MCF 10A (cell line): ENCODE data around the gene DBNL. TPM values are rescaled to one million over a fixed set of nuclear protein-coding genes. Genes with fewer than 3 reads are reported as not detected.
A peak's percentile ranks its signal among the peaks of the same experiment; 100 is the strongest.

Experiments
- BruUV-seq: library from RNA; stranded (reverse); fragments of 400-500 nt; replicated peaks from 2 replicates; lab custom pipeline; 2021; lab: Mats Ljungman, UMichigan
- CTCF ChIA-PET: fragments of 300-600 bp; sonication (Branson Sonifier 250); formaldehyde crosslinking; extraction: SDS; loops from one replicate; lab custom pipeline; 2021; ENCODE audit warnings: antibody characterized with exemption, inconsistent platforms; lab: Yijun Ruan, JAX
- POLR2A ChIA-PET: fragments of 300-600, 350-650 bp; sonication (Branson Sonifier 250); formaldehyde crosslinking; extraction: SDS; loops from one replicate; lab custom pipeline; 2020; ENCODE audit warnings: antibody characterized with exemption, inconsistent platforms; lab: Yijun Ruan, JAX
- DNase-seq: peaks from one replicate; pipeline ENCODE4 v3.0.0-alpha.2; 2018; ENCODE audit not compliant: unreplicated experiment
- H3K27ac Mint-ChIP-seq: one replicate; pipeline ENCODE4 v1.8.0; 2022; ENCODE audit warnings: mild to moderate bottlenecking, low read depth, mixed read lengths; ENCODE audit not compliant: unreplicated experiment
- H3K27me3 Mint-ChIP-seq: one replicate; pipeline ENCODE4 v1.8.0; 2022; ENCODE audit warnings: mixed read lengths; ENCODE audit not compliant: insufficient read depth, unreplicated experiment
- H3K36me3 Mint-ChIP-seq: one replicate; pipeline ENCODE4 v1.8.0; 2022; ENCODE audit warnings: mild to moderate bottlenecking, moderate library complexity, mixed read lengths; ENCODE audit not compliant: insufficient read depth, unreplicated experiment
- H3K4me1 Mint-ChIP-seq: one replicate; pipeline ENCODE4 v1.8.0; 2022; ENCODE audit warnings: mixed read lengths; ENCODE audit not compliant: insufficient read depth, unreplicated experiment
- H3K4me3 Mint-ChIP-seq: one replicate; pipeline ENCODE4 v1.8.0; 2022; ENCODE audit warnings: mild to moderate bottlenecking, moderate library complexity, mixed read lengths; ENCODE audit not compliant: unreplicated experiment
- H3K9me3 Mint-ChIP-seq: one replicate; pipeline ENCODE4 v1.8.0; 2022; ENCODE audit warnings: mixed read lengths; ENCODE audit not compliant: unreplicated experiment
- CTCF ChIP-seq: fragments of 200-600 bp; IDR thresholded peaks from one replicate; pipeline ENCODE4 v1.8.0; 2022; ENCODE audit warnings: antibody characterized with exemption, mild to moderate bottlenecking; ENCODE audit not compliant: unreplicated experiment
- intact Hi-C: fragments of 100-400 bp; cut with micrococcal nuclease; formaldehyde crosslinking; loops from 2 replicates; pipeline ENCODE4 v1.14.1; 2022
- total RNA-seq: library from RNA; stranded (reverse); gene quantifications from 2 replicates; pipeline ENCODE4 v1.2.3, GENCODE V29; 2022

The DBNL gene
- total RNA-seq, 1 experiment from 2014 or later = 49.7 TPM

DNA sequence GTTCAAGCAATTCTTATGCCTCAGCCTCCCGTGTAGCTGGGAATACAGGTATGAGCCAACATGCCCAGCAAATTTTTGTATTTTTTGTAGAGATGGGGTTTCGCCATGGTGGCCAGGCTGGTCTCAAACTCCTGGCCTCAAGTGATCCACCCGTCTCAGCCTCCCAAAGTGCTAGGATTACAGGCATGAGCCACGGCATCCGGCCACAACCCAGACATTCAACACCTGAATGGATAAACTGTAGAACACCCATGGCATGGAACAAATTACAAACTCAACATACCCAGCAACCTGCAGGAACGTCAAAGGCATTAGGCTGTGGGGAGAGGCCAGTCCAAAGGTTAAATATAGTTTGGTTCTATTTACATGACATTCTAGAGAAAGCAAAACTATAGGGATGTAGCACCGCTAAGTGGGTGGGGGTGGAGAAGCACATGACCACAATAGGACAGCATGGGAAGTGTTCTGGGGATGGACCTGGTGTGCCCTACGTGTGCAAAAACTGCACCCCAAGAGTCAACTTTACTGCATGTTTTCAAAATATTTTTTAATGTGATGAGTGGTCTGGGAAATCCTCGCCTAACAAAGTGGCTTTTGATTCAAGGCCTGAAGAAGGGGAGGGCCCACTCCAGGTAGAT lies 27.3 kb downstream of the DBNL start:
- intact Hi-C loops = loop anchor here (1.0 kb wide), 2 partner anchors 124 to 128 kb away; partner anchors contain the start of gene YKT6
- DNase-seq = no peak
- Mint-ChIP-seq H3K9me3 (no peaks in the 10 kb centered on the region), H3K4me3 (peak overlapping the region; percentile 54), H3K27me3 (no peaks in the 10 kb centered on the region), H3K27ac (peak overlapping the region; percentile 42), H3K4me1 (peaks cover 37% of the 10 kb centered on the region), H3K36me3 (peaks cover 60% of the 10 kb centered on the region)
- no peak for TF ChIP-seq CTCF
- ChIA-PET CTCF (interaction anchor here (0.6 to 2.0 kb wide), 6 partner anchors 9 to 968 kb away, joined by 3 to 6 read pairs (median 4); partner anchors contain the start of gene YKT6), POLR2A (interaction anchor here (0.7 to 2.4 kb wide), 10 partner anchors 8 to 128 kb away, joined by 3 to 13 read pairs (median 5); partner anchors contain the start of genes DBNL and POLD2)
- no TSS peak for BruUV-seq

DNA sequence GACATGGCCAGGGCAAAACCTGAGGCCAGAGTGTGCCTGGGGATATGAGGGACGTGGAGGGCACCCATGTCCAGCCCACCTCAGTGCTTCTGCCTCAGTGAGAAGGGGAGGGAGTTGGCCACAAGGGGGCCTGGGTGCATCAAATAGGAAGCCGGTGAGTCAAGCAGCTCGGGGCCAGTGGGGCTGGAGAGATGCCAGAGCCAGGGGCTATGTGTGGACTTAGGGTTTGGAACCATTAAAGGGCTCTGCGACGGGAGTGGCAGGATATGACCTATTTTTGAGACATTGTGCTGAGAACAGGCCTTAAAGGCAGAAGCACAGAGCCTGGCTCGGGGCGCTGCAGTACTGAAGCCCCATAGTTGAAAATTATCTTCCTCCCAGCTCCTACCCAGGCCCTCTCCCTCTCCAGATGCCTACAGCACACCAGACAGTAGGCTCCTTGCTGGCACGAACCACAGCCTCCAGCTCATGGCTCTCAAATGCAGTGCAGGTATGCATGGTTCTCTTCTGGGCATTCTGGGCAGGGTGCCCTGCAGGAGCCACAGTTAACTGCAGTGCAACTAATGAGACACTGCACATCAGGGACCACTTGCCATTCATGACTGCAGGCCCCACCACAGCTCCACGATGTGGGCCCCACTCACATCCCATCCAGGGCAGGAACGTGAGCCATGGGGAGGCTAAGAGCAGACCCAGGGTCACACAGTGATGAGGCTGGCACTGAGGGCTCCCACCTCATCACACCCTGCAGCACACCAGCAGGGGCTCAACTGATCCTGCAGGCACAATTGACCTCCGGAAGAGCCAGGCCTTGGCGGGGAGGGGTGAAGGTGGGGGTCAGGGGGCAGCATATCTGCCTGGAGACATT lies 28.1 kb downstream of the DBNL start:
- ChIA-PET POLR2A (interaction anchor here (0.7 to 2.4 kb wide), 7 partner anchors 8 to 128 kb away, joined by 3 to 13 read pairs (median 5); partner anchors contain the start of genes DBNL and POLD2), CTCF (interaction anchor here (0.7 to 2.0 kb wide), 5 partner anchors 8 to 418 kb away, joined by 3 to 7 read pairs (median 4); partner anchors contain the start of gene YKT6)
- BruUV-seq = no TSS peak
- intact Hi-C loops = loop anchor here (1.0 kb wide), 2 partner anchors 124 to 128 kb away; partner anchors contain the start of gene YKT6
- Mint-ChIP-seq H3K4me3 (peak overlapping the region; percentile 54), H3K27me3 (no peaks in the 10 kb centered on the region), H3K4me1 (peaks cover 35% of the 10 kb centered on the region), H3K36me3 (peaks cover 56% of the 10 kb centered on the region), H3K9me3 (no peaks in the 10 kb centered on the region), H3K27ac (peak overlapping the region; percentile 42)
- peak; percentile 80 for TF ChIP-seq CTCF
- DNase-seq = peak; percentile 96

DNA sequence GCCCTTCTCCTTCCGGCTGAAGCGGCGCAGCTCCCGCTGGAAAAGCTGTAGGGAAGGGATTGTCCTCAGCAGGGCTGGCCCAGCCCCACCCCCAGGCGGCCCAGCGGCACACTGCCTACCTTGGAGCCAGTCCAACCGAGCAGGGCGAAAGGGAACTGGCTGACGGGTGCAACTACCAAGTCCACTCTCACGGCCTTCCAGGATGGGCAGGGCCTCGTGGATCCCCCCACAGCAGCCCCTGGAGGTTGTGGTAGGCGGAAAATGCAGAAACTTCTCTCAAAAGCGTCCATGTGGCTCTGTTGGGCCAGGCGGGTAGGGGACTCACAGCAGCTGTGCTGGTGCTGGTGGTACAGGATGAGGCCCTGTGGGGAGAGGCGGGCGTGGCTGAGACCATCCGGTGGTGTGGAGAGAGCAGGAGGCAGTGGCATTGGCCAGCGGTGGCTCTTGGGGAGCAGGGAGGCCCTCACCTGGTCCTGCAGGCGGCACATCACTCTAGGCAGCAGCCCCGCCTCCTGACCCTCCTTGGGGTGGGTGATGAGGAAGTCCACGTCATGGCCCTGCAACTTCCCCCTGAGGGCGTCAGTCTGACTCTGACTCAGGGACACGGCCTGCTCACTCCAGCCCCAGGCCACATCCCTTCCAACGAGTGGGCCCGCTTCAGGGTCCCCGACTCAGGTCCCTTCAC lies 29.3 kb downstream of the DBNL start:
- Mint-ChIP-seq H3K27me3 (no peaks in the 10 kb centered on the region), H3K36me3 (peaks cover 61% of the 10 kb centered on the region), H3K4me1 (peaks cover 35% of the 10 kb centered on the region), H3K9me3 (no peaks in the 10 kb centered on the region), H3K27ac (peak overlapping the region; percentile 66), H3K4me3 (peak overlapping the region; percentile 54)
- BruUV-seq = no TSS peak
- intact Hi-C loops = no loop called here
- DNase-seq = peak; percentile 87
- CTCF ChIA-PET = interaction anchor here (0.7 to 1.8 kb wide), 3 partner anchors 15 to 127 kb away, joined by 3 to 7 read pairs (median 4); partner anchors contain the start of gene YKT6
- POLR2A ChIA-PET = interaction anchor here (0.6 kb wide), 1 partner anchor 1145 kb away, joined by 3 read pairs; no protein-coding TSS in a partner anchor
- no peak for TF ChIP-seq CTCF
